Measurements from ENCODE around the gene ERICH4.

The ERICH4 gene

DNA sequence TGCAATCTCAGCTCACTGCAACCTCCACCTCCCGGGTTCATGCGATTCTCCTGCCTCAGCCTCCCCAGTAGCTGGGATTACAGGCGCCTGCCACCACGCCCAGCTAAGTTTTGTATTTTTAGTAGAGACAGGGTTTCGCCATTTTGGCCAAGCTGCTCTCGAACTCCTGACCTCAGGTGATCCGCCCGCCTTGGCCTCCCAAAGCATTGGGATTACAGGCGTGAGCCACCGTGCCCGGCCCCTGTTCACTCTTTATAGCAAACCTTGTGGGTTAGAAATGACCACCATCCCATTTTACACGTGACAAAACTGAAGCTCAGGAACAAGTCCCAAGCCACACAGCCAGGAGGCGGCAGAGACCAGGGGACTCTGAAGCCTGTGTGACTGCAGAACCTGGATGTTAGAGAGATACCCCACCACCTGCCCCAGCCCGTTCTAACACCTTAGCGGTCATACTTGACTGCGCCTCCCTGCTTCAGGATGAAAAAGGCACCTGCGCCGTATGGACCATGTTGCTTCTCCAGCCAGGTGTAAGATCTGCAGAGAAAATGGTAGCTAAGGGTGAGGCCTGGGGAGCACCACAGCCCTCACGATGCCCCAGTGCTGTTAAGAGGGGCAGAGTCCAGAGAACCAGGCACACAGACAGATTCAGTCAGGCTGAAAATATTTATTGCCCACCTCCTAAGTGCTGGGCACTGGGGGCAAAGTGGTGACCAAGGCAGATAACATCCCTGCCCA is 6.9 kb upstream of the ERICH4 start:
- Mint-ChIP-seq H3K4me1 (ENCODE audit: low read depth) (peaks cover 21% of the 10 kb centered on the region), H3K36me3 (ENCODE audit: low read depth) (peaks cover 17% of the 10 kb centered on the region), H3K9me3 (no peaks in the 10 kb centered on the region), H3K27ac (no peak overlapping the region), H3K27me3 (ENCODE audit: low read depth) (no peaks in the 10 kb centered on the region), H3K4me3 (no peak overlapping the region)
- DNase-seq (ENCODE audit: low spot score) = no peak

DNA sequence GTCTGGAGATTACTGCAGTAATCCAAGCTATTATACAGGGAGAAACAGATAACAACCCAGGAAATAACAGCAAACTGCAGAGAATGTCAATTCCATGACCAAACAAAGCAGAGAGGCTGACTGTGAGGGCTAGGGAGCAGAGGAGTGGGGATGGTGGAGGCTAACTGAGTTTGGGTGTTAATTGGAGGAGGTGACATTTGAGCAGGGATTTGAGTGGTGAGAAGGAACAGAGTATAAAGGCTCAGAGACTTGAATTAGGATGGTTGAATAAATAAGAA is 6.3 kb upstream of the ERICH4 start:
- Mint-ChIP-seq H3K36me3 (ENCODE audit: low read depth) (peaks cover 15% of the 10 kb centered on the region), H3K27ac (no peak overlapping the region), H3K27me3 (ENCODE audit: low read depth) (no peaks in the 10 kb centered on the region), H3K4me1 (ENCODE audit: low read depth) (peaks cover 23% of the 10 kb centered on the region), H3K9me3 (no peaks in the 10 kb centered on the region), H3K4me3 (no peak overlapping the region)
- DNase-seq (ENCODE audit: low spot score) = no peak

DNA sequence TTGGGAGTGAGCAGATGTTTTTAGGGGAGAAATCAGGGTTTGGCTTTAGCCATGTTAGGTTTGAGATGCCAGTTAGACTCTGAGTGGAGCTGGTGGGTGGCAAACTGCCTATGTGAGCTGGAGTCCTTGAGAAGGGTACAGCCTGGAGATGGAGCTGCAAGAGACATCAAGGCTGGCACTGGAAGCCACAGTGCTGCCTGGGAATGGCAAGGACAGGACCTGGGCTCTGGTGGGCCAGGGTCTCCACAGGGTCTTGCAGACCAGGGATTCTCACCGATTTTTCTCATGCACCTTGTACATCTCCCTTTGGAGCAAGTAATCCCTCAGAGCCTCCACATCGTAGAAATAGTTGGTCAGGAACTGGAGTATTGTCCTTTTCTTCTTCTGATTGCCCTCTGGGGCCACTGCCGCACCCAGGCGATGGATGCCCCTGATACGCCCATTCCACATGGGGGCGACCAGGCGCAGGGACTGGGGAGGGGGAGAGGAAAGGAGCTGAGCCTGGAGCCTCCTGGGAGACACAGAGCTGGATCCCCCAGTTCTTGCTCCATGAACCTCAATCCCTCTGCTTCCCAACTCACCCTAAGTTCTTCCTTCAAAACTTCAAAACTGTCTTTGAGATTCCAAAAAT is 4.9 kb upstream of the ERICH4 start:
- Mint-ChIP-seq H3K27me3 (ENCODE audit: low read depth) (no peaks in the 10 kb centered on the region), H3K27ac (peak overlapping the region; percentile 18), H3K9me3 (no peaks in the 10 kb centered on the region), H3K4me1 (ENCODE audit: low read depth) (peaks cover 23% of the 10 kb centered on the region), H3K36me3 (ENCODE audit: low read depth) (peaks cover 6% of the 10 kb centered on the region), H3K4me3 (no peak overlapping the region)
- no peak for DNase-seq (ENCODE audit: low spot score)

DNA sequence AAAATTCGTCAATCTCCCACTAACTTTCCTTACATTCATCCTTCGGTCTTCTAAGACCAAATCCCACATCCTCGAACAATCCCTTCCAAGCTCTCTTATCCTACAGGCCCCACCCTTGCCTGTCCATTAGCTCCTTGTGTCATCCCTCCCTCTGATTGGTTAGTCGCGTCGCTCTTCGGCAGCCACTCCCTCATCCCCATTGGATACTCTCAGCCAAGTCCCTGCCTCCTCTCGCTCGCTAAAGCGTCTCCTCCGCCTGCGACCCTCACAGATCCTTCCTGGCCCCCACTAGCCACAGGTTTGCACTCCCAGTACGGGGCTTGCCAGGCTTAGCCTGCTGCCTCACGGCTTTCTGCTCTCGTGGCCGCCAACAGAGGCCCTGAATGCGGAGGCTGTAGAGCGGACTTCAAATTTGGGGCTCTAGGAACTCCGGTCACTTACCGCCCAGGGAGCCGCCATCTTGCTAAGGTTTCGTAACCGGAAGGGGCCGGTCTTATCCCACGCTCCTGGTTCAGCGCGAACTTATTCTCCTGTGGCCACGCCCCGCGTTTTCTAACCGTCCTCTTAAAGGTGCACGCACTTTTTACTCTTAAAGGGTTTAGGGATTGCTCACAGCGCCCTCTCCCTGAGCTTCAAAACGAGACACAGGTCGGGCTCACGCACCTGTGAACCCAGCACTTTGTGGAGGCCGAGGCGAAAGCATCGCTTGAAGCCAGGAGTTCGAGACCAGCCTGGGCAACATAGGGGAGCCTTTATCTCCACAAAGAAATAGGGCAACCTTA is 3.3 kb upstream of the ERICH4 start, which contains the start of gene DMAC2:
TSS of gene DMAC2 (minus strand) at position 472 of the 782 bp plus-strand sequence. CDS start at position 459, 13 bp downstream.
- Mint-ChIP-seq H3K4me3 (no peak within 1 kb of the TSS), H3K27ac (peak within 1 kb of the TSS; percentile 46), H3K4me1 (ENCODE audit: low read depth) (peaks cover 27% of the 10 kb centered on the region), H3K27me3 (ENCODE audit: low read depth) (peaks cover 7% of the 10 kb centered on the region), H3K36me3 (ENCODE audit: low read depth) (peaks cover 6% of the 10 kb centered on the region), H3K9me3 (no peaks in the 10 kb centered on the region)
- DNase-seq (ENCODE audit: low spot score) = peak; percentile 97

DNA sequence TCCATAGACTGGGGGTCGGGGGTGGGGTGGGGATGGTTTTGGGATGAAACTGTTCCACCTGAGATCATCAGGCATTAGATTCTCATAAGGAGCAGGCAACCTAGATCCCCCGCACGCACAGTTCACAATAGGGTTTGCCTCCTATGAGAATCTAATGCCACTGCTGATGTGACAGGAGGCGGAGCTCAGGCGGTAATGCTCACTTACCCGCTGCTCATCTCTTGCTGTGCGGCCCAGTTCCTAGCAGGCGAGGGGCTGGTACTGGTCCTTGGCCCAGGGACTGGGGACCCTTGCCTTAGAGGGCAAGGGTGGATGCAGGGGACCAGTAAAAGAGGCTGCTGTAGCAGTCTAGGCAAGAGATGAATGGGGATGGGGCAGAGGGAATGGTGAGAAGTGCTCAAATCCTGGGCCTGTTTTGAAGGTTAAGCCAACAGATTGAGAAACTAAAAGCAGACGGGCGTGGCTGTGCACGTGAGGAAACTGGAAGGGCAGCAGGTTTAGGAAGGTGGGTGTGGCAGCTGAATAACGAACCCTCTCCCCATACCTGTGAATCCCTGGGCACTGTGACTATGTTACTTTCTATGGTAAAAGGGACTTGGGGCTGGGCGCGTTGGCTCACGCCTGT is 1.5 kb upstream of the ERICH4 start:
- no peak for DNase-seq (ENCODE audit: low spot score)
- H3K9me3 Mint-ChIP-seq = no peaks in the 10 kb centered on the region
- H3K27me3 Mint-ChIP-seq (ENCODE audit: low read depth) = peaks cover 7% of the 10 kb centered on the region
- H3K27ac Mint-ChIP-seq = no peak overlapping the region
- peaks cover 27% of the 10 kb centered on the region for H3K4me1 Mint-ChIP-seq (ENCODE audit: low read depth)
- H3K4me3 Mint-ChIP-seq = no peak overlapping the region
- H3K36me3 Mint-ChIP-seq (ENCODE audit: low read depth) = peaks cover 6% of the 10 kb centered on the region

DNA sequence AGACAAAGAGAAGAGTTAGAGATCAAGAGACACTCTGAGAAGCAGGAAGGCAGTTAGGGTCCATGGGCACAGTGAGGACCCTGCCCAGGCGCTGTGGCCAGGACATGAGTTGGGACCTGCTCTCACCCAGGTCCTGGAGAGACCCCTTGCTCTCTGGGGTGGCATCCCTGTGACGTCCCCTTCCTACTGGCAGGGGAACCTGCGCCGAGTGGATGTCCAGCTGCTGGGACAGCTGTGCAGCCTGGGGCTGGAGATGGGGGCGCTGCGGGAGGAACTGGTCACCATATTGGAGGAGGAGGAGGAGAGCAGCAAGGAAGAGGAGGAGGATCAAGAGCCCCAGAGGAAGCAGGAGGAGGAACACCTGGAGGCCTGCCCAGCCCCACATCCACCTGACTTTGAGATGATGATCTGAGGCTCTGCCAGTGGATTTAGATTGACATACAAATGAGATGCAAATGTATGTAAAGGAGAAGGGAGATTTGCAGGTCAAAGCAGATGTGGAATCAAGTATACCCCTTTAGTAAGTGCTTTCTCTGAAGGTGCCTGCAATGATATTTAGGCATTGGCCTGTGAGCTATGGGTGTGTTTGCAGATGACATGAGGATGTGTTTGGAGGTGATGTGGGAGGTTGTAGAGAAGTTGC is 978 bp downstream of the ERICH4 start:
- no peak for DNase-seq (ENCODE audit: low spot score)
- Mint-ChIP-seq H3K36me3 (ENCODE audit: low read depth) (no peaks in the 10 kb centered on the region), H3K4me1 (ENCODE audit: low read depth) (peaks cover 23% of the 10 kb centered on the region), H3K27ac (peak overlapping the region; percentile 41), H3K4me3 (no peak overlapping the region), H3K27me3 (ENCODE audit: low read depth) (peaks cover 9% of the 10 kb centered on the region), H3K9me3 (no peaks in the 10 kb centered on the region)

DNA sequence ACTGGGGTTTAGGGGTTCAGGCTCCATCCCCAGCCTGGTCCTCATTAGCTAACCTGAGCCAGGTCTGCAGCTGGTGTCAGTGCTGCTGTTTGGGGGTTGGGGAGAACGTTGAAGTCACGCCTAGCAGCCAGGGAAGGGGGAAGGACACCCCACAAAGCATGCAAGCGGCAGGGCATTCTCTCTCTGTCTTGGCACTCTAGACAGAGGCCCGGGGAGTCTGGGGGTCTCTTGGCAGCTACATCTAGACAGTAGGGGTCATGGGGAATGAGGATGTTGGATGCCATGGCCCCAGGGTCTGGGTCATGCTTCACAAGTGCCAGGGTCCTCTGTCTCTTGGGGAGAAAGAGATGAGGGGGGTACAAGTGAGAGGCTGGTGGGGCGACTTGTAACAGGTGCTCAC is 2.6 kb downstream of the ERICH4 start:
- H3K4me3 Mint-ChIP-seq = no peak overlapping the region
- H3K4me1 Mint-ChIP-seq (ENCODE audit: low read depth) = peaks cover 28% of the 10 kb centered on the region
- no peak overlapping the region for H3K27ac Mint-ChIP-seq
- H3K9me3 Mint-ChIP-seq = no peaks in the 10 kb centered on the region
- no peaks in the 10 kb centered on the region for H3K36me3 Mint-ChIP-seq (ENCODE audit: low read depth)
- H3K27me3 Mint-ChIP-seq (ENCODE audit: low read depth) = peaks cover 12% of the 10 kb centered on the region
- DNase-seq (ENCODE audit: low spot score) = no peak

DNA sequence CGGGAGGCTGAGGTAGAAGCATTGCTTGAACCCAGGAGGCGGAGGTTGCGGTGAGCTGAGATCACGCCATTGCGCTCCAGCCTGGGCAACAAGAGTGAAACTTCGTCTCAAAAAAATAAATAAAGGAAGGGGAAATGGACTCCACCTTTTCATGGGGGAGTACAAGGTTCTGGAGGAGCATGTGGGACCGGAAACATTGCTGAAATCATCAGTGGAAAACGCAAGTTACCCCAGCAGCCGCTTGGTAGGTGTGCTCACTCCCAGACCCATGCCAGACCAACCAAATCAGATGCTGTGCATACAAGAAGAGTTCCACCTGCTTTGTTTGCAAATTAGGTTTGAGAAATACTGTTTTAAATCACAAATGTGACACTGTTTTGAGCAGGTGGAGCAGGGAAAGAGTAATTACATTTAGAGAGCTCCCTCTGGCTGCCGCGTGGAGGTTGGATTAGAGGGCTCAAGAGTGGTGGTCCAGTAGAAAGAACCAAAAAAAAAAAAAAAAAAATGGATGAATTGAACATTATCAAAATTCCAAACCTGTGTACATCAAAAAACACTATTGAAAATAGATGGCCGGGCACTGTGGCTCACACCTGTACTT is 4.9 kb downstream of the ERICH4 start:
- Mint-ChIP-seq H3K4me1 (ENCODE audit: low read depth) (peaks cover 21% of the 10 kb centered on the region), H3K4me3 (peak overlapping the region; percentile 32), H3K27ac (no peak overlapping the region), H3K27me3 (ENCODE audit: low read depth) (peaks cover 12% of the 10 kb centered on the region), H3K36me3 (ENCODE audit: low read depth) (no peaks in the 10 kb centered on the region), H3K9me3 (no peaks in the 10 kb centered on the region)
- DNase-seq (ENCODE audit: low spot score) = no peak

DNA sequence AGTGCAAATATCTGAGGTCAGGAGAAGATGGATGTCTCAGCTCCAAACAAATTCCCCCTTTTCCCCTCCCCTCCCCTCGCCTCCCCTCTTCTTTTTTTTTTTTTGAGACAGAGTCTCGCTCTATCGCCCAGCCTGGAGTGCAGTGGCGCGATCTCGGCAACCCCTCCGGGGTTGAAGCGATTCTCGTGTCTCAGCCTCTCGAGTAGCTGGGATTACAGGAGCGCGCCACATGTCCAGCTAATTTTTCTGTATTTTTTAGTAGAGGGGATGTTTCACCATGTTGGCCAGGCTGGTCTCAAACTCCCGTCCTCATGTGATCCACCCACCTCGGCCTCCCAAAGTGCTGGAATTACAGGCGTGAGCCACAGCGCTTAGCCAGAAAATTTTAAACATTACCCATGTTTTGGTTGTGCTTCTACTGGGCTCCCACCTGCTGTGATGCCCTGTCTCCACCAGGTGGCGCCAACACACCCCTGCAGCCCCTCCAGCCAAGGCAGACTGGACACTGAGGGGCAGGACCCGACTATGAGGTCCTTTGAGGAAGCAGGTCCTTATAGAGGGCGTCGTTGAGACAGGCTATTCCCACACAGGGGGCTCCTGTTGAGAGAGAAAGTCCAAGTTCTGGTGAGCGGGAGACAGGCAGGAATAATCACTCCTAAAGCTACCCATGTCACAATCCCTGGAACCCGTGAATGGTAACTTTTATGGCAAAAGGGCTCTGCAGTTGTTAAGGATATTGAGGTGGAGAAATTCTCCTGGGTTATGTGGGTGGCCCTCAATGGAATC is 6.3 kb downstream of the ERICH4 start:
- peak; percentile 67 for DNase-seq (ENCODE audit: low spot score)
- Mint-ChIP-seq H3K9me3 (no peaks in the 10 kb centered on the region), H3K4me3 (peak overlapping the region; percentile 81), H3K27me3 (ENCODE audit: low read depth) (peaks cover 7% of the 10 kb centered on the region), H3K27ac (no peak overlapping the region), H3K4me1 (ENCODE audit: low read depth) (peaks cover 22% of the 10 kb centered on the region), H3K36me3 (ENCODE audit: low read depth) (no peaks in the 10 kb centered on the region)

DNA sequence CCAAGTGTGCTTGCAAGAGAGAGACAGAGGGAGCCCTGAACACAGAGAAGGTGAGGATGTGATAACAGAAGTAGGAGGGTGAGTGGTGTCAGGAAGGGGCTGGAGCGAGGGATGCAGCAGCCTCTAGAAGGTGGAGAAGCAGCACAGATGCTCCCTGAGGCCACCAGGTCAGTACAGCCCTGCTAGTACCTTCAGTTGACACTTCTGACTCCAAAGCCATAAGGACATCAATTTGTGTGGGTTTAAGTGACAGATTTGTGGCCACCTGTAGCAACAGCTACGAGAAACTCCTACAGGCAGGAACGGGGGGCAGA is 6.9 kb downstream of the ERICH4 start:
- Mint-ChIP-seq H3K4me3 (no peak overlapping the region), H3K27ac (no peak overlapping the region), H3K36me3 (ENCODE audit: low read depth) (no peaks in the 10 kb centered on the region), H3K9me3 (no peaks in the 10 kb centered on the region), H3K4me1 (ENCODE audit: low read depth) (peaks cover 25% of the 10 kb centered on the region), H3K27me3 (ENCODE audit: low read depth) (peaks cover 5% of the 10 kb centered on the region)
- no peak for DNase-seq (ENCODE audit: low spot score)

DNA sequence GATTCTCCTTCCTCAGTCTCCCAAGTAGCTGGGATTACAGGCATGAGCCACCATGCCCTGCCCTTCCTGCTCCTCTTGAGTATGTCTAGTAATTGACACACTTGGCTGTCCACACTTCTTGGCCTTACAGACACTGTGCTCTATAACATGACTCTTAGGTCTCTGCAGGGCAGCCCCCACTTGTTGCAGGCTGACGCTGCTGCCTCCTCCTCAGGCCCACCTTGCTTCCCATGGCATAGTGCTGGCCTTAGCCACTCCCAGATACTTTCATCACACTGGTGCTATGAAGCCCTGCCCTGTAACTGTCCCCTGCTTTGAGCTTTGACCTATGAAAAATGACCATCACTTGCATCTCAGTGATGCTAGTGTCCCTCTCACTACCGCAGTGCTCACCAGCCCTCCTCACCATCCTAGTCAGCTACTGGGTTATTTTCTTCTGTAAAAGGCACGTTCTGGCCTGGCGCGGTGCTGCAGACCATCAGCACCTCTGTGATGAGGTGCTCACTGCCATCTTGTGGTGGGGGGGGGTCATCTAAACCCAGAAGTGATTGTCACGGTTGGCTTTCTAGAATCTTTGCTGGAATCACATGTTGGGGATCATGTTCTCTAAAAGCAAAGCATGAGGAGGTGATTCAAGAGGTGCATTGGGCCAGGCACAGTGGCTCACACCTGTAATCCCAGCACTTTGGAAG is 9.8 kb downstream of the ERICH4 start:
- H3K27me3 Mint-ChIP-seq (ENCODE audit: low read depth) = peaks cover 3% of the 10 kb centered on the region
- no peaks in the 10 kb centered on the region for H3K9me3 Mint-ChIP-seq
- H3K36me3 Mint-ChIP-seq (ENCODE audit: low read depth) = peaks cover 5% of the 10 kb centered on the region
- DNase-seq (ENCODE audit: low spot score) = no peak
- H3K4me3 Mint-ChIP-seq = no peak overlapping the region
- H3K27ac Mint-ChIP-seq = no peak overlapping the region
- peaks cover 41% of the 10 kb centered on the region for H3K4me1 Mint-ChIP-seq (ENCODE audit: low read depth)

DNA sequence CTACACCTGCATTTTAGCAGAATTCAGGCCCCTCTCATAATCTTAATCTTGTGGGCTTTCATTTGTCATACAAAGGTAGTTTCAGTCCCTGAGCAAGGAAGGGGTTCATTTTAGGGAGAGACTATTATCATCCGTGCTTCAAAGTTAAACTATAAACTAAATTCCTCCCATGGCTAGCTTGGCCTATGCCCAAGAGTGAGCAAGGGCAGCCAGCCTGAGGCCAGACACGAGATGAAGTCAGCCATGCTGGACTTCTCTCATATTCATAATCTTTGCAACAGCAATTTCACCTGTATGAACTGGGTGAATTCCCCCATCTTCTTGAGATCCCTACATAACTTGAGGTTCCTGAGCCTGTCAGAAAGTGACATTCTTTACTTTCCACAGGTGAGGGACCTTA is 13.0 kb downstream of the ERICH4 start:
- peaks cover 5% of the 10 kb centered on the region for H3K36me3 Mint-ChIP-seq (ENCODE audit: low read depth)
- H3K27me3 Mint-ChIP-seq (ENCODE audit: low read depth) = peaks cover 15% of the 10 kb centered on the region
- no peak for DNase-seq (ENCODE audit: low spot score)
- H3K9me3 Mint-ChIP-seq = no peaks in the 10 kb centered on the region
- peaks cover 38% of the 10 kb centered on the region for H3K4me1 Mint-ChIP-seq (ENCODE audit: low read depth)
- peak overlapping the region; percentile 26 for H3K4me3 Mint-ChIP-seq
- no peak overlapping the region for H3K27ac Mint-ChIP-seq
